K562 (cell line): Measurements from ENCODE around the gene VWA8. TPM values are rescaled to one million over a fixed set of nuclear protein-coding genes. Genes with fewer than 3 reads are reported as not detected.

Experiments
- ATAC-seq: fragments of 200-7000 bp; cut with Tn5 transposase; 3 replicates; pipeline ENCODE4 v1.9.1; 2020; ENCODE audit warnings: moderate library complexity
- BruUV-seq: library from RNA; stranded (reverse); fragments of 400-500 nt; replicated peaks from 2 replicates; lab custom pipeline; 2021; lab: Mats Ljungman, UMichigan
- CTCF ChIA-PET: fragments of 300-600 bp; formaldehyde crosslinking; extraction: SDS; loops from one replicate; lab custom pipeline; 2021; ENCODE audit warnings: low intra/inter-chr PET ratio; lab: Yijun Ruan, JAX
- POLR2A ChIA-PET: fragments of 300-600, 350-650 bp; sonication (Branson Sonifier 250); formaldehyde crosslinking; extraction: SDS; loops from one replicate; lab custom pipeline; 2021; ENCODE audit warnings: antibody characterized with exemption, inconsistent platforms; lab: Yijun Ruan, JAX
- DNase-seq, 4 experiments: peaks; one replicate each; pipeline versions ENCODE4 v3.0.0 to v3.0.0-alpha.2; 2011 to 2018; ENCODE audit warnings: low spot score in 3 of 4, mixed read lengths in 3 of 4; ENCODE audit errors: extremely low read depth in 1 of 4
- FAIRE-seq: peaks from 2 replicates; lab custom pipeline; 2011; peaks lifted over from hg19 to GRCh38; lab: Jason Lieb, UNC
- H2AFZ ChIP-seq: 2 replicates; pipeline ENCODE4 v1.6.0; 2011; ENCODE audit warnings: low read depth, low read length, control low read depth, inconsistent platforms
- H3K27ac ChIP-seq: fragments of 200-600 bp; 3 replicates; pipeline ENCODE4 v1.8.0; 2011; ENCODE audit warnings: low read depth, mild to moderate bottlenecking, control low read depth, inconsistent platforms, low read length, moderate library complexity, mixed read lengths; ENCODE audit errors: extremely low read depth
- H3K27me3 ChIP-seq, 2 experiments: fragments of 300-600 bp in 1 of 2; 2 replicates in 1 of 2; 3 replicates in 1 of 2; pipeline versions ENCODE4 v1.6.0 to v1.8.0; 2011; ENCODE audit warnings: inconsistent platforms in 2 of 2, low read length in 2 of 2, mild to moderate bottlenecking in 1 of 2, mixed read lengths in 1 of 2, moderate library complexity in 1 of 2; ENCODE audit not compliant: control insufficient read depth in 2 of 2, insufficient read depth in 2 of 2
- H3K36me3 ChIP-seq: fragments of 300-600 bp; 3 replicates; pipeline ENCODE4 v1.8.0; 2011; ENCODE audit warnings: mild to moderate bottlenecking, low read length, inconsistent platforms; ENCODE audit not compliant: control insufficient read depth, insufficient read depth
- H3K4me1 ChIP-seq, 2 experiments: fragments of 200-600 bp in 1 of 2; replicated peaks in 1 of 2; 2 replicates in 1 of 2; 3 replicates in 1 of 2; pipeline versions ENCODE4 v1.5.1 to v1.8.0; 2011; ENCODE audit warnings: inconsistent platforms in 2 of 2, low read length in 2 of 2, mild to moderate bottlenecking in 1 of 2, mixed read lengths in 1 of 2, moderate library complexity in 1 of 2; ENCODE audit not compliant: control insufficient read depth in 2 of 2, insufficient read depth in 2 of 2
- H3K4me2 ChIP-seq: 2 replicates; pipeline ENCODE4 v1.6.1; 2011; ENCODE audit warnings: low read length, control low read depth, inconsistent platforms, mixed read lengths; ENCODE audit not compliant: insufficient read depth
- H3K4me3 ChIP-seq: fragments of 200-600 bp; sonication (generic), shearing (Covaris generic); 2 replicates; pipeline ENCODE4 v1.5.1; 2016; ENCODE audit warnings: control low read depth, inconsistent platforms
- H3K79me2 ChIP-seq: fragments of 200-600 bp; 3 replicates; pipeline ENCODE4 v1.8.0; 2011; ENCODE audit warnings: low read length, inconsistent platforms; ENCODE audit not compliant: control insufficient read depth, insufficient read depth
- H3K9ac ChIP-seq, 2 experiments: 2 replicates each; pipeline versions ENCODE4 v1.6.0 to v1.6.1; 2011; ENCODE audit warnings: low read depth in 2 of 2, low read length in 2 of 2, control low read depth in 1 of 2, inconsistent platforms in 1 of 2, mild to moderate bottlenecking in 1 of 2, mixed read lengths in 1 of 2; ENCODE audit not compliant: insufficient read depth in 1 of 2
- H3K9me1 ChIP-seq: one replicate; pipeline ENCODE4 v1.6.0; 2011; ENCODE audit warnings: inconsistent platforms, mild to moderate bottlenecking, low read length, moderate library complexity; ENCODE audit not compliant: control insufficient read depth, insufficient read depth
- H3K9me3 ChIP-seq: replicated peaks from 2 replicates; pipeline ENCODE4 v1.5.1; 2011; ENCODE audit warnings: low read depth, low read length, inconsistent platforms; ENCODE audit not compliant: control insufficient read depth, insufficient read depth
- H4K20me1 ChIP-seq: replicated peaks from 2 replicates; pipeline ENCODE4 v1.6.1; 2011; ENCODE audit warnings: low read length, inconsistent platforms, mixed read lengths; ENCODE audit not compliant: control insufficient read depth, insufficient read depth
- ARID3B ChIP-seq: fragments of 250-450 bp; sonication (Bioruptor Pico); IDR thresholded peaks from 2 replicates; pipeline ENCODE4 v1.4.0; 2020; ENCODE audit warnings: borderline replicate concordance
- BMI1 ChIP-seq: fragments of 150-350 bp; IDR thresholded peaks from 2 replicates; pipeline ENCODE4 v1.6.1; 2014; ENCODE audit warnings: low read length
- CEBPG ChIP-seq, 3 experiments: fragments of 200-800 bp in 1 of 3; sonication (Bioruptor generic) in 1 of 3; sonication (generic) in 1 of 3; formaldehyde crosslinking in 1 of 3; IDR thresholded peaks in 2 of 3; conservative IDR thresholded peaks in 1 of 3; 2 replicates each; pipeline versions ENCODE4 v1.6.1 to v1.8.0; 2016 to 2022; ENCODE audit warnings: missing compliant biosample characterization in 2 of 3, missing genetic modification characterization in 2 of 3, mild to moderate bottlenecking in 1 of 3, missing genetic modification reagents in 1 of 3
- ILF3 ChIP-seq: fragments of 450-650 bp; IDR thresholded peaks from 2 replicates; pipeline ENCODE4 v1.6.1; 2018; ENCODE audit warnings: antibody characterized with exemption, mild to moderate bottlenecking, moderate library complexity, borderline replicate concordance
- IRF9 ChIP-seq: fragments of 450-650 bp; IDR thresholded peaks from 2 replicates; pipeline ENCODE4 v1.6.1; 2016; ENCODE audit warnings: missing biosample characterization, missing genetic modification characterization
- RAD21 ChIP-seq, 2 experiments: fragments of 250-450 bp in 1 of 2; fragments of 450-650 bp in 1 of 2; sonication (Bioruptor Pico) in 1 of 2; formaldehyde crosslinking in 1 of 2; IDR thresholded peaks in 1 of 2; conservative IDR thresholded peaks in 1 of 2; 2 replicates each; pipeline versions ENCODE4 v1.4.0 to v1.8.0; 2020 to 2022; ENCODE audit warnings: mild to moderate bottlenecking in 2 of 2, moderate library complexity in 1 of 2
- SMAD3 ChIP-seq: fragments of 450-650 bp; formaldehyde crosslinking; conservative IDR thresholded peaks from 2 replicates; pipeline ENCODE4 v1.4.0; 2020; ENCODE audit warnings: mild to moderate bottlenecking
- SMARCE1 ChIP-seq: fragments of 450-650 bp; IDR thresholded peaks from 2 replicates; pipeline ENCODE4 v1.7.1; 2016; ENCODE audit warnings: mild to moderate bottlenecking
- SRF ChIP-seq, 2 experiments: fragments of 250-450, 450-650 bp in 1 of 2; sonication (Bioruptor Pico) in 1 of 2; sonication (generic) in 1 of 2; formaldehyde crosslinking; IDR thresholded peaks; 2 replicates each; pipeline versions ENCODE4 v1.5.0 to v1.5.1; 2020 to 2022; ENCODE audit warnings: mild to moderate bottlenecking in 1 of 2, missing genetic modification reagents in 1 of 2
- ZBTB2 ChIP-seq: fragments of 450-650 bp; IDR thresholded peaks from 2 replicates; pipeline ENCODE4 v1.6.1; 2016; ENCODE audit warnings: antibody characterized with exemption
- ZNF384 ChIP-seq: IDR thresholded peaks from 2 replicates; pipeline ENCODE4 v1.6.1; 2012; ENCODE audit warnings: low read depth, low read length, improper control_type of control experiment
- ZNF75A ChIP-seq: fragments of 450-650 bp; formaldehyde crosslinking; IDR thresholded peaks from 2 replicates; pipeline ENCODE4 v1.4.0; 2020; ENCODE audit warnings: mild to moderate bottlenecking
- whole genome bisulfite sequencing: fragments of 100-300 bp; shearing (Covaris generic); methylation state at CpG from one replicate; pipeline ENCODE4 v1.1.6; 2016; ENCODE audit warnings: low coverage, mixed read lengths; ENCODE audit not compliant: insufficient coverage; ENCODE audit errors: missing lambda C conversion rate; 5-methylcytosine and 5-hydroxymethylcytosine counted together
- in situ Hi-C: fragments of 300-500 bp; cut with MboI; formaldehyde crosslinking; loops from 4 replicates; pipeline ENCODE4 v1.15.0; 2018; ENCODE audit warnings: inconsistent platforms, mixed read lengths
- intact Hi-C: fragments of 100-400 bp; cut with micrococcal nuclease; formaldehyde crosslinking; loops from 2 replicates; pipeline ENCODE4 v1.14.2; 2022
- polyA plus RNA-seq, 8 experiments: library from polyadenylated mRNA; depleted of rRNA in 4 of 8; stranded (reverse) in 5 of 8; unstranded in 3 of 8; fragments of >200 nt; fragmentation: Nextera tagmentation in 2 of 8; fragmentation: Illumina TruSeq in 1 of 8; extraction: Ambion mirVana in 2 of 8; extraction: Trizol in 1 of 8; gene quantifications; 2 replicates each; pipeline versions ENCODE4 v1.2.1 to v1.2.3, GENCODE V29; 2011 to 2014; ENCODE audit warnings: inconsistent platforms in 1 of 8, missing spikeins in 1 of 8
- total RNA-seq, 7 experiments: library from RNA; depleted of rRNA in 6 of 7; stranded (reverse); fragments of >200 nt in 6 of 7; fragmentation: Illumina TruSeq in 2 of 7; extraction: Trizol in 2 of 7; gene quantifications; 2 replicates each; pipeline versions ENCODE4 v1.2.1 to v1.2.3, GENCODE V29; 2011 to 2021; ENCODE audit warnings: low replicate concordance in 1 of 7

The VWA8 gene
- total and polyA plus RNA-seq, 9 of the 15 experiments (the other 6 are each of a cell fraction or from before 2014, with no cell fraction given): 2.1 to 18.5 (median 13.3) TPM

- Histone ChIP-seq H3K27me3 (peaks cover 0 to 8% of the 10 kb centered on the region in 2 experiments; a peak in 1 of 5 replicates), H3K4me1 (0 out of 5 replicates have a peak, but pooled peaks cover 0 to 2% of the 10 kb centered on the region in 2 experiments), H4K20me1 (no peaks in the 10 kb centered on the region), H3K27ac (no peak overlapping the region), H3K9ac (no peak overlapping the region), H3K4me3 (no peak overlapping the region), H3K9me1 (no peaks in the 10 kb centered on the region), H3K4me2 (no peak overlapping the region; the same call in 1 of the 2 replicates), H3K9me3 (no peaks in the 10 kb centered on the region), H3K79me2 (no peaks in the 10 kb centered on the region), H3K36me3 (no peaks in the 10 kb centered on the region), H2AFZ (no peak overlapping the region)
- ATAC-seq (no peak), FAIRE-seq (no peak), DNase-seq (no peak)
- ChIA-PET POLR2A (interaction anchor here (0.6 to 1.0 kb wide), 2 partner anchors 24 to 143 kb away, joined by 3 to 5 read pairs; no protein-coding TSS in a partner anchor), CTCF (no interaction called here)
- in situ Hi-C loops (no loop called here), intact Hi-C loops (no loop called here)
- 11% methylated on average over 7 of the region's 7 CpGs for WGBS
- no TSS peak for BruUV-seq
- TF ChIP-seq ZNF75A (CRISPR knock-in tag) (no peak), ZBTB2 (no peak), ILF3 (no peak), SMAD3 (CRISPR knock-in tag) (no peak), BMI1 (no peak), SMARCE1 (no peak), ARID3B (no peak), ZNF384 (no peak), CEBPG (CRISPR knock-in tag; IDR thresholded peaks at IDR 0.05) (no peak), CEBPG (tag; conservative IDR thresholded peaks at IDR 0.05 in 1 of 2, IDR thresholded peaks at IDR 0.05 in 1 of 2) (peak in 1 of 2 experiments; percentile 39; a peak in 1 of 4 replicates), RAD21 (CRISPR knock-in tag; conservative IDR thresholded peaks at IDR 0.05 in 1 of 2, IDR thresholded peaks at IDR 0.05 in 1 of 2) (no peak), IRF9 (no peak), SRF (CRISPR knock-in tag; IDR thresholded peaks at IDR 0.05) (no peak)
These were observed 440.8 kb downstream of the VWA8 start for GRCh38 chr13:41520016-41520659.
